22Rv1 (cell line): ENCODE results near the gene TMEM139.

Experiments
- H3K27ac ChIP-seq: fragments of 450-650 bp; 2 replicates; pipeline ENCODE4 v1.5.1; 2017
- CTCF ChIP-seq: fragments of 450-650 bp; IDR thresholded peaks from 2 replicates; pipeline ENCODE4 v1.5.1; 2017; ENCODE audit warnings: mild to moderate bottlenecking
- ZFX ChIP-seq: fragments of 450-650 bp; IDR thresholded peaks from 2 replicates; pipeline ENCODE4 v1.6.1; 2017; ENCODE audit warnings: antibody characterized with exemption, borderline replicate concordance

Gene TMEM139

DNA sequence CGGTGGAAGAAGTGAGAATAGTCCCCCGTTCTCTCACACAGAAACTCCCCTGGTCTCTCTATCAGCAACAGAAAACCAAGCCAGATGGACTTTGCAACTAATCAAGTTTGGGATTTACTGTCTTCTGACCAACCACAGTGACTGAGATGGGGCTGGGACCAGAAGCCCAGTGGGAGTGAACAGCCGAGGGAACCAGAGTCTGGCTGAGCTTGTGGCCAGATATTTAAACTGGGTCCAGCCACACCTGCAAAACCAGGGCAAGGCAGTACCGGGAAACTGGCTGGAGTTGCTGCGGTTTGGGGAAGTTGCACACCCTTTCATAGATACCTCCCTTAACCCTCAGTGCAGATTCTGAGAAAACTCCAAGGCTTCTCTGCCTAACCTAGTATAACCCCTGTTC is 15.5 kb upstream of the TMEM139 start:
- TF ChIP-seq ZFX (no peak), CTCF (no peak)
- H3K27ac ChIP-seq = no peak overlapping the region

DNA sequence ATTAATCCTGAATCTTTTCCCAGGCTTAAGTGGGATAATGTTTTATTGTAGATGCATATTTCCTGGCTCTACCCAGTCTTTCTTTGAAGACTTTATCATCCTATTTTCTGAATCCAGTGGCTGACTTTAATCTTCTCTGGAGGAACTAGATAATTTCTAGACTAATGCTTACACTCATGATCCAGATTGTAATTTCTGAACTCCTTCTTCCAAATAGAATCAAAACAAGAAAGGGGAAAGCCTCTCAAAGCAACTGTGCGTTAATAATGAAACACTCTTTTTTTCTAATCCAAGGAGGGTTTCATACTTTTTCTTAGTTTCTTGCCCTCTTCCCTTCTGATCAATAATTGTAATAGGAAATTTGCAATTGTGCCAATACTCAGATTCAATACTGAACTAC is 13.5 kb upstream of the TMEM139 start:
- H3K27ac ChIP-seq = no peak overlapping the region
- no peak for TF ChIP-seq CTCF
- TF ChIP-seq ZFX = no peak

- TF ChIP-seq ZFX = no peak
- no peak for TF ChIP-seq CTCF
- H3K27ac ChIP-seq = no peak overlapping the region
Observed at GRCh38 chr7:143272871-143273270, 11.9 kb upstream of the TMEM139 start.

GRCh38 chr7:143279186-143280098 is 5.3 kb upstream of the TMEM139 start:
- TF ChIP-seq ZFX (no peak), CTCF (no peak)

GRCh38 chr7:143280160-143280559 is 4.6 kb upstream of the TMEM139 start:
- TF ChIP-seq ZFX (no peak), CTCF (no peak)
- H3K27ac ChIP-seq = no peak overlapping the region

More at GRCh38 chr7:143279186-143280098, 5.3 kb upstream of the TMEM139 start:
- H3K27ac ChIP-seq = no peak overlapping the region

DNA sequence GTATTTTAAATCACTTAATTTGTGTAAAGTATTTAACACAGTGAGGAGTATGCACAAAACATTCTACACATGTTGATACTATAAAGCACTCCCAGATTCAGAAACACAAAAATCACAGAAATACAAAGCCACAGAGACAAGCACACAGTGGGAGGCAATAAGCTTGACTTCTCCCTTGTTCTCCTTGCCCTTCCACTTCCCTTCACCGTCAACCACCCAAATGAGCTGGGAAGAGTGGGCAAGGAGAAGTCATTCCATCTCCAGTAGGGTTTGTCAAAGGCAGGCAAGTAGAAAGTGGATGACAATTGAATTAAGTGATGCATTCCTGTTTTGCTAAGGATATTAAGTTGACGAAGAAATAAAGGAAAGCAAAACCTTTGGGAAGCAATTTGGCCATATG is 4.2 kb upstream of the TMEM139 start:
- TF ChIP-seq CTCF = no peak
- TF ChIP-seq ZFX = no peak
- H3K27ac ChIP-seq = no peak overlapping the region

- no peak for TF ChIP-seq ZFX
- no peak for TF ChIP-seq CTCF
- no peak overlapping the region for H3K27ac ChIP-seq
Observed at GRCh38 chr7:143281529-143281928, 3.2 kb upstream of the TMEM139 start.
